ENCODE measurements around the gene LHX3. TPM values are rescaled to one million over a fixed set of nuclear protein-coding genes. Genes with fewer than 3 reads are reported as not detected.

The LHX3 gene
- total and polyA plus RNA-seq, 10 of the 15 experiments (the other 5 are each of a cell fraction or from before 2014, with no cell fraction given): not detected

DNA sequence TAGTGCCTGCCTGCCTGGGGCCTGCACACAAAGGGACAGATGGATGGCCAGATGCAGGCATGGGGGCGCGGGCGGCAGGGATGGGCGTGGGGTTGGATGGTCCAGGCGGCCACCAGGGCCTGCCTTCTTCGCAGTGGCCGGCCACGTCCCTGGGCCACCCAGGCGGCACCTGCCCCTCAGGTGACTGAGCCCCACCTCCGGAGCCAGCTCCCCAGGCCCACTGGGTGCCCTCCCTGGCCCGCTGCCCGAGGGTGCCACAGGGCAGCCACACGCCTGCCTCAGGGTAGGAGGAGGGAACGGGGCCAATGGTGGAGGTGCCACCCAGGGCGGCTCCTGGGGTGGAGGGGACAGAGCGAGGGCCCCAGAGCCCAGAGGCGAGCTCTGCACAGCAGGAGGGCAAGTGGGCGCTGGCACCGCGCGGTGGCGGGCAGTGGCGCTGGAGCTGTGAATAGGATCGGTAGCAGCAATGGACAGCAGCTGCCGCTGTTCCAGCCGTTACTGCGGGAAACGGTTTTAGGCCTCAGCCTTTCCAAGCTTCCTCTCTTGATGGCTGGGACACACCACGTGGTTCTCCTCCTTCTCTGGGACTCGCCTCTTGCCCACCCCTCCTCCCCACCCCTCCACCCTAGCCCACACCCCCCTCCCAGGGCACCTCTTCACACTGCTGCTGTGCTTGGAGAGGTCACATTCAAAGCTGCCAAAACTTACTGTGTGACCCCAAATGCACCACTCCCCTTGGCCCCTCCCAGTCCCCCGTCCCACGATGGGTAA is 19.1 kb downstream of the LHX3 start (continued):
- TF ChIP-seq CREB1 (IDR thresholded peaks at IDR 0.05; ENCODE audit: low read depth) (no peak), SREBF2 (IDR thresholded peaks at IDR 0.05; ENCODE audit: low read length) (no peak), NR2C2 (IDR thresholded peaks at IDR 0.05; ENCODE audit: borderline replicate concordance, control insufficient read depth, insufficient read length, low read depth) (no peak), JUND (IDR thresholded peaks at IDR 0.05; ENCODE audit: low read depth, low read length) (no peak), ZBTB40 (IDR thresholded peaks at IDR 0.05; ENCODE audit: borderline replicate concordance) (no peak), ASH2L (IDR thresholded peaks at IDR 0.05; ENCODE audit: borderline replicate concordance, low read depth) (no peak), ZNF622 (IDR thresholded peaks at IDR 0.05) (no peak), CEBPB (IDR thresholded peaks at IDR 0.05; ENCODE audit: borderline replicate concordance in 1 of 2, low read depth in 2 of 2, low read length in 2 of 2) (no peak), REST (IDR thresholded peaks at IDR 0.05; ENCODE audit: low read depth, low read length) (no peak), MXI1 (IDR thresholded peaks at IDR 0.05; ENCODE audit: low read depth, low read length) (no peak), FOXM1 (IDR thresholded peaks at IDR 0.05; ENCODE audit: low read depth, low read length) (no peak)
- TF ChIP-seq, protein P1, sequence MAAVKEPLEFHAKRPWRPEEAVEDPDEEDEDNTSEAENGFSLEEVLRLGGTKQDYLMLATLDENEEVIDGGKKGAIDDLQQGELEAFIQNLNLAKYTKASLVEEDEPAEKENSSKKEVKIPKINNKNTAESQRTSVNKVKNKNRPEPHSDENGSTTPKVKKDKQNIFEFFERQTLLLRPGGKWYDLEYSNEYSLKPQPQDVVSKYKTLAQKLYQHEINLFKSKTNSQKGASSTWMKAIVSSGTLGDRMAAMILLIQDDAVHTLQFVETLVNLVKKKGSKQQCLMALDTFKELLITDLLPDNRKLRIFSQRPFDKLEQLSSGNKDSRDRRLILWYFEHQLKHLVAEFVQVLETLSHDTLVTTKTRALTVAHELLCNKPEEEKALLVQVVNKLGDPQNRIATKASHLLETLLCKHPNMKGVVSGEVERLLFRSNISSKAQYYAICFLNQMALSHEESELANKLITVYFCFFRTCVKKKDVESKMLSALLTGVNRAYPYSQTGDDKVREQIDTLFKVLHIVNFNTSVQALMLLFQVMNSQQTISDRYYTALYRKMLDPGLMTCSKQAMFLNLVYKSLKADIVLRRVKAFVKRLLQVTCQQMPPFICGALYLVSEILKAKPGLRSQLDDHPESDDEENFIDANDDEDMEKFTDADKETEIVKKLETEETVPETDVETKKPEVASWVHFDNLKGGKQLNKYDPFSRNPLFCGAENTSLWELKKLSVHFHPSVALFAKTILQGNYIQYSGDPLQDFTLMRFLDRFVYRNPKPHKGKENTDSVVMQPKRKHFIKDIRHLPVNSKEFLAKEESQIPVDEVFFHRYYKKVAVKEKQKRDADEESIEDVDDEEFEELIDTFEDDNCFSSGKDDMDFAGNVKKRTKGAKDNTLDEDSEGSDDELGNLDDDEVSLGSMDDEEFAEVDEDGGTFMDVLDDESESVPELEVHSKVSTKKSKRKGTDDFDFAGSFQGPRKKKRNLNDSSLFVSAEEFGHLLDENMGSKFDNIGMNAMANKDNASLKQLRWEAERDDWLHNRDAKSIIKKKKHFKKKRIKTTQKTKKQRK (IDR thresholded peaks at IDR 0.05; ENCODE audit: low read depth, low read length): no peak
- TF ChIP-seq, protein P2, sequence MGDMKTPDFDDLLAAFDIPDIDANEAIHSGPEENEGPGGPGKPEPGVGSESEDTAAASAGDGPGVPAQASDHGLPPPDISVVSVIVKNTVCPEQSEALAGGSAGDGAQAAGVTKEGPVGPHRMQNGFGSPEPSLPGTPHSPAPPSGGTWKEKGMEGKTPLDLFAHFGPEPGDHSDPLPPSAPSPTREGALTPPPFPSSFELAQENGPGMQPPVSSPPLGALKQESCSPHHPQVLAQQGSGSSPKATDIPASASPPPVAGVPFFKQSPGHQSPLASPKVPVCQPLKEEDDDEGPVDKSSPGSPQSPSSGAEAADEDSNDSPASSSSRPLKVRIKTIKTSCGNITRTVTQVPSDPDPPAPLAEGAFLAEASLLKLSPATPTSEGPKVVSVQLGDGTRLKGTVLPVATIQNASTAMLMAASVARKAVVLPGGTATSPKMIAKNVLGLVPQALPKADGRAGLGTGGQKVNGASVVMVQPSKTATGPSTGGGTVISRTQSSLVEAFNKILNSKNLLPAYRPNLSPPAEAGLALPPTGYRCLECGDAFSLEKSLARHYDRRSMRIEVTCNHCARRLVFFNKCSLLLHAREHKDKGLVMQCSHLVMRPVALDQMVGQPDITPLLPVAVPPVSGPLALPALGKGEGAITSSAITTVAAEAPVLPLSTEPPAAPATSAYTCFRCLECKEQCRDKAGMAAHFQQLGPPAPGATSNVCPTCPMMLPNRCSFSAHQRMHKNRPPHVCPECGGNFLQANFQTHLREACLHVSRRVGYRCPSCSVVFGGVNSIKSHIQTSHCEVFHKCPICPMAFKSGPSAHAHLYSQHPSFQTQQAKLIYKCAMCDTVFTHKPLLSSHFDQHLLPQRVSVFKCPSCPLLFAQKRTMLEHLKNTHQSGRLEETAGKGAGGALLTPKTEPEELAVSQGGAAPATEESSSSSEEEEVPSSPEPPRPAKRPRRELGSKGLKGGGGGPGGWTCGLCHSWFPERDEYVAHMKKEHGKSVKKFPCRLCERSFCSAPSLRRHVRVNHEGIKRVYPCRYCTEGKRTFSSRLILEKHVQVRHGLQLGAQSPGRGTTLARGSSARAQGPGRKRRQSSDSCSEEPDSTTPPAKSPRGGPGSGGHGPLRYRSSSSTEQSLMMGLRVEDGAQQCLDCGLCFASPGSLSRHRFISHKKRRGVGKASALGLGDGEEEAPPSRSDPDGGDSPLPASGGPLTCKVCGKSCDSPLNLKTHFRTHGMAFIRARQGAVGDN (IDR thresholded peaks at IDR 0.05): no peak

Data from GM12878 (cell line).